Stimulated activated CD8-positive, alpha-beta memory T cell treated with anti-CD3 and anti-CD28 coated beads, Interleukin-12 subunit alpha, Interleukin-12 subunit beta, amount 100 ng/mL, for 4 hours (primary cell): Measurements from ENCODE around the gene TMEM218.
A peak's percentile ranks its signal among the peaks of the same experiment; 100 is the strongest.

Experiments used
- DNase-seq: peaks from one replicate; pipeline ENCODE4 v3.0.0-alpha.2; 2020; ENCODE audit warnings: low read depth

The TMEM218 gene

GRCh38 chr11:125111343-125112207 is at the start of gene TMEM218:
Gene TMEM218, minus strand, starts transcription at chr11:125111626. Its CDS starts 9,385 bp downstream, at chr11:125102241.
- DNase-seq: peak; percentile 92

DNA sequence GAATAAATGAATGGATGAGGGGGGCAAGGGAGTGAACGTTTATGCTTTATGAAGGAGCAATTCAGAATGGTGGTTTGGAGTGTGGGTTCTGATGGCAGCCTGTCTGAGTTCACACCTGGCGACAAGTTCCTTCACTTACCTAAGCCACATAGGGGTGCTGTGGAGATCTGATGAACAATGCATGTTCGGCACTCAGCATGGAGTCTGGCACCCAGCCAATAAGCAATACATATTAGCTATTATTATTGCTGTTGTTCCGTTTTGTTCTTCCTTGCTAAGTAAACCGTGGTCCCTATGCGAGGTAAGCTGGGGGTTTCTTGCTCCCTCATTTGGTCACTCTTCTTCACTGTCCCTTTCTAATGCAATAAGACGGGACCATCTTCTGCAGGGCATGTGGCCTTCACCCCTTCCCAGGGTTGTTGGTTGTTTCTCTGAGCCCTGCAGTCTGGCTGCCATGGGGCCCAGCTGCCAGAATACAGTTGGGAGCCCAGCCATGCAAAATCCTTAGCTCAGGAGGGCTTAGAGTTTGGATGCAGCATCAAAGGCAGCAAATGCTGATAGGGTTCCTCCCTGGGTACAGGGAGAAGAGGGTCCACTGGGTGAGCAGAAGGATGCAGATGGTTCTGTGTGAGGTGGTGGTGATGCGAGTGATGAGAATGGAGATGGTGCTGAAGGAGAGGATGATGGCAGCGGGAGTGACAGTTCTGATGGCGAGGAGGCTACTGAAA is 46.7 kb upstream of the TMEM218 start:
- DNase-seq: no peak

GRCh38 chr11:125157118-125157733 is 45.8 kb upstream of the TMEM218 start:
- no peak for DNase-seq

- DNase-seq: no peak
These were observed 45.1 kb upstream of the TMEM218 start for GRCh38 chr11:125156346-125157117.

- DNase-seq: no peak
These were observed 44.3 kb upstream of the TMEM218 start for GRCh38 chr11:125155767-125156166.

GRCh38 chr11:125155100-125155444 is 43.6 kb upstream of the TMEM218 start:
- DNase-seq: no peak

GRCh38 chr11:125154378-125155099 is 43.1 kb upstream of the TMEM218 start:
- no peak for DNase-seq

DNA sequence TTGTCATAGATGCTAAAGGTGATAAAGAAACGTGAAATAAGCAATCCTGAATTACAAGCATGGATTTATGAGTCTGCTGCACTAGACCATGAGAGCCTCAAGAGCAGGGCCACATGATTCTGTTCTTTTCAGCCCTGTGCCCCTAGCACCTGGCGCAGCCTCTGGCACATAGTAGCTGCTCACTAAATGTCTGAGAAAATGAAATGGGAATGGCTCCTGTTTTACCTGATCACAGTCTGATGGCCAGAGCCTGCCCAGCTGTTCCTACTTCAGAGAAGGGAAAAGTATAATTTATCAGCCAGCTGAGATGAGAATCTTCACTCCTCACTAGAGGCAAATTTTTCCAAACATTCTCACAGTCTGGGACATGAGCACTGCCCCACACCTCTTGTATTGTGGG is 42.4 kb upstream of the TMEM218 start:
- DNase-seq: no peak

- no peak for DNase-seq
These were observed 37.3 kb upstream of the TMEM218 start for GRCh38 chr11:125148743-125149142.

DNA sequence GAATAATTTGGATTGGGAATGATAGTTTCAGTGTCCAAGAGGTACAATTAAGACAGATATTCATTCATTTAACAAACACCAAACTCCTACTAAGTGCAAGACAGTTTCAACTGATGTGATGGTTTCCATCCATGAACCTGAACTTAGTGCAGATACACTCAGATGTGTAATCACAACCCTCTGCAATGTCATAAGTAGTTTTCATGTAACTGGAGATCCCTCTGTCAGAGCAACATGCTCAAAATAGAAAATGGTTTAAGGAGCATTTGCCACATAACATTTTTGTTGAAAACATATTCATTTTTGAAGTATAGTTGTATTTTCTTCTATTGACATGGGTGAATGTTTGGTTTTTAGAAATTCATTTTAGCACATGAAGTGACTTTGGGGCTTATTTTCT is 36.6 kb upstream of the TMEM218 start:
- DNase-seq: no peak

DNA sequence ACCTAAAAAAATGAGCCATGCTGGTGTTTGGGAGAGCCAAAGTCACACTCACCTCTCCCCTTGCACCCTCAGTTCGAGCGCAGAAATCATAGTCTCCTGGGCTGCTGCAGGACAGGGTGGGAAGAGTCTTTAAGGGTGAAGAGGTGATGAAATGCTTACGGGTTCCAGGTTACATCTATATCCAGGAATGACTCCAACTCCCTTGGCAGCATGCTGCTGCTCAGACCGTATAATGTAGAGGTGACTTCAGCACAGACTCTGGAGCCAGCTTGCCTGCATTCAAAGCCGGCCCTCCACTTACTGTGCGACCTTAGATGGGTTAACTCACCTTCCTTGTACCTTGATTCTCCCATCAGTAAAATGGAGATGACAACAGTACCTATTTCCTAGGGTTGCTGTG is 35.9 kb upstream of the TMEM218 start:
- no peak for DNase-seq

DNA sequence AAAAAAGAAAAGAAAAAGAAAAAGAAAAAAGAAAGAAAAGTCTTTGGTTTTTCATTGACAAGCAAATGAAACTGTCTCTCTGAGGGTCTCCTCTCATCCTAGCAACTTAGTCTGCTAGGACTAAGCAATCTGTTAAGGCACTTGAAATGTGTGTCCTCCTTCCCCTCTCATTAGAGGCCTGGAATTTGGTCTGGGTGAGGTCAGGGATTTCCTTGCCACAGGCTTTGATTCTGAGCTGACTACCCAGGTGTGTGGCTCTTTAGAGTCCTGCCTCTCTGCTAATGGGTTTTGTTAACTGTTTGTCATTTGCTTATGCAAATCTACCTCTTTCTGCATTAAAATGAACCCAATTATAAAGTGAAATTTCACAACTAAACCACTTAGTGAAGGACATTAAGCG is 34.8 kb upstream of the TMEM218 start:
- DNase-seq: no peak

DNA sequence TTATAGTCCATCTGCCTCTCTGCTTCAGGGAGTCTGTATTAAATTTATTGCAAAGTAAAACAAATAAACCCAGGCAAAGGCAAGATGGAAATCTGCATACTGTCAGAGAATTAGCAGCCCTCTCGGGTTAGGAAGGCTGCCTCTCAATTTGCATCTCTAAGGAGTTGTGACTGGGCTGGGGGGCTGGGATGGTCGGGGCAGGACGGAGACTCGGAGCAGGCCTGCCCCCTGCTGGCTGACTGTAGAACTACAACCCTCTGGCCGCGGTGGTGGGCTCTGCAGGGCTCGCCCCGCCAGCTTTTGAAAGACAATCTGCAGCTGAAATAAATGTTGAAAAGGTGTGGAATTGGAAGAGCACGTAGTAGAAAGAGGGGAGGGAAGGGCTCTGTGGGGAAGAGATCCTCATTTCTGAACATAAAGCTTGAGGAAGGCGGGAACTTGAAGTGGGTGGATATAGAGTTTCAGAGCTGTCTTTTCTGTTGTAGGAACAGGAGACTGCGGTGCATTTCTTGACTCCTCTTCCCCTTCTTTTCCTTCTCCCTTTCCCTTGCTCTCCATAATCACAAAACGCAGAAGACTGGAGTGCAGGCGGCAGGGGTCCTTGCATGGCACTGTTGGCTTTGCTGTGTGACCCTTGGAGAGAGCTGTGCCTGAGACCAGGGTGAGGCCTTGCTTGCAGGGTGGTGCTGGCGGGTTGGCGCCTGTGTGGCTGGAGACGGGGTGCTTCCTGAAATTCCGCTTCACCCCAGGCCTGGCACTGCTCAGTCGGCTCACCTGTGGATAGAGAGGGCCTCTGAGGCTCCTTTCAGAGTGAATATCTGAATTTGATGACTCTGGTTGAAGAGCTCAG is 30.5 kb upstream of the TMEM218 start:
- peak; percentile 27 for DNase-seq

- DNase-seq: no peak
These were observed 29.8 kb upstream of the TMEM218 start for GRCh38 chr11:125141178-125141577.

DNA sequence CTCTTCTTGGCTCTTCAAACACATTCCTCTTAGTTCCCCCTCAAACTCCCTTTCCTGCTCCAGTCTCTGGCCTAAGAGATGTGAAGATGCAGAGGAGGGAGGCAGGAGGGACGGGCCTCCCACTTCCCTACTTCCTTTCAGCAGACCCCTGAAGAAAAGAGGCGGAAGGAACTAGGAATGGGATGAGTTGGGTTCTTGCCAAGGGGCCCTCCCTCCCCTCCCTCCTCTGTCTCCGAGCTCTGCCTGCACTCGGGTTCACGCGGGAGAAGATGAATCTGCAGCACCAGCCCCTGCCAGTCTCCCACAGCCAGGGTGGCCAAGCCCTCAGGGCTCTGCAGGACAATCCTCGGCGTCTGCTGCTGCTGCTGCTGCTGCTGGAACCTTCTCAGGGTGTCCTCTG is 28.8 kb upstream of the TMEM218 start:
- no peak for DNase-seq

DNA sequence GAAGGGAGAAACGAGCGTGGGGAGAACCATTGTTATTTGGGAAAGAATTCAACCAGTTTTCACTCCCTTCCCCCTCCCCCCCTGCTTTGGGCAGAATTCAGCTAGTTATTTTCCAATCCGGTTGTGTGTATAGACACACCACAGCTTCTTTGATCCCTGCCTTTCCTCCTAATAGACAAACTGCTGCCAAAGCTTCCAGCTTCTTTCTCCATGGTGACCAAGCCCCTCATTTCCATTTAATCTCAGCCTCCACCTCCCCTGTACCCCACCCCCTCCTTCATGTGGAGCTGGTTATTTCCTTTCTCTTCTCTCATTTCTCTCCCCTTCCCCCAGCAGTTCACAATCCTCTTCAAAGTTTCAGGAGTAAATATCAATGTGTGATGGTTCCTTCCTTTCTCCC is 28.4 kb upstream of the TMEM218 start:
- no peak for DNase-seq

GRCh38 chr11:125138966-125139365 is 27.5 kb upstream of the TMEM218 start:
- DNase-seq: no peak

GRCh38 chr11:125136001-125136400 is 24.6 kb upstream of the TMEM218 start:
- no peak for DNase-seq

DNA sequence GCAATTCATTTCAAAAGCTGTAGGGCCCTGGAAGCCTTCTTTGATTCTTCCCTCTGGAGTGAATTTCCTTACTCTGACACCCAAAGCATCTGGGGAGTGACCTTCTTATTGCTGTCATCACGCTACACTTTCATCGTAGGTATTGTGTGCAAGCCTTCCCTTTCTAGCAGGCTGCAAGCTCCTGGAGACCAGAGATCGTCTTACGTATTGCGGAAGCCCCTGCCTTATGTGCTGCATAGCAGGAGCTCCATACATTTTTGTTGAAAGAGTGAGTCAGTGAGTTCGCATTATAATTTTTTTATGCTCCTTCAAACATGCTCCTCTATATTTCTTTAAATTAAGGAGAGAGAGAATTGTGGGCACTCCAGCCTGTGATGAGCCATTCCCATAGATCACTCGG is 21.2 kb upstream of the TMEM218 start:
- DNase-seq: no peak

- DNase-seq: no peak
These were observed 20.6 kb upstream of the TMEM218 start for GRCh38 chr11:125132071-125132470.
